HepG2 (cell line): ENCODE results near the gene IQGAP2. TPM values are rescaled to one million over a fixed set of nuclear protein-coding genes. Genes with fewer than 3 reads are reported as not detected.

Experiments
- DPF2 ChIP-seq: sonication (generic); formaldehyde crosslinking; IDR thresholded peaks from 2 replicates; pipeline ENCODE4 v1.4.0; 2020; ENCODE audit warnings: mild to moderate bottlenecking, low read depth, missing genetic modification reagents, borderline replicate concordance
- ELK4 ChIP-seq: sonication (generic); formaldehyde crosslinking; IDR thresholded peaks from 2 replicates; pipeline ENCODE4 v1.9.0; 2021; ENCODE audit warnings: missing genetic modification reagents, borderline replicate concordance
- FUBP1 ChIP-seq: sonication (generic); formaldehyde crosslinking; IDR thresholded peaks from 2 replicates; pipeline ENCODE4 v1.5.1; 2020; ENCODE audit warnings: missing genetic modification reagents, mild to moderate bottlenecking, borderline replicate concordance
- HNF4G ChIP-seq, 2 experiments: sonication (generic) in 1 of 2; formaldehyde crosslinking in 1 of 2; IDR thresholded peaks; 2 replicates each; pipeline versions ENCODE4 v1.4.0 to v1.6.1; 2011 to 2020; ENCODE audit warnings: borderline replicate concordance in 2 of 2, low read depth in 2 of 2, mild to moderate bottlenecking in 2 of 2, low read length in 1 of 2, missing genetic modification reagents in 1 of 2, moderate library complexity in 1 of 2
- IRF9 ChIP-seq: sonication (generic); formaldehyde crosslinking; IDR thresholded peaks from 2 replicates; pipeline ENCODE4 v1.8.0; 2022; ENCODE audit warnings: missing genetic modification reagents, mild to moderate bottlenecking, borderline replicate concordance
- RELA ChIP-seq: sonication (generic); formaldehyde crosslinking; IDR thresholded peaks from 2 replicates; pipeline ENCODE4 v1.4.0; 2020; ENCODE audit warnings: missing genetic modification reagents
- SMYD3 ChIP-seq: sonication (generic); formaldehyde crosslinking; IDR thresholded peaks from 2 replicates; pipeline ENCODE4 v1.8.1; 2023; ENCODE audit warnings: mild to moderate bottlenecking, missing genetic modification reagents
- TIGD3 ChIP-seq: sonication (generic); formaldehyde crosslinking; IDR thresholded peaks from 2 replicates; pipeline ENCODE4 v1.5.1; 2020; ENCODE audit warnings: mild to moderate bottlenecking, missing genetic modification reagents, borderline replicate concordance
- ZBTB33 ChIP-seq: sonication (generic); formaldehyde crosslinking; IDR thresholded peaks from 2 replicates; pipeline ENCODE4 v1.4.0; 2020; ENCODE audit warnings: missing genetic modification reagents
- ZBTB7A ChIP-seq: sonication (generic); formaldehyde crosslinking; IDR thresholded peaks from 2 replicates; pipeline ENCODE4 v1.8.0; 2022; ENCODE audit warnings: mild to moderate bottlenecking, missing genetic modification reagents
- ZNF136 ChIP-seq: sonication (generic); formaldehyde crosslinking; IDR thresholded peaks from 2 replicates; pipeline ENCODE4 v1.8.1; 2022; ENCODE audit warnings: low read depth, mild to moderate bottlenecking, moderate library complexity, missing genetic modification reagents
- ZNF142 ChIP-seq: sonication (generic); formaldehyde crosslinking; IDR thresholded peaks from 2 replicates; pipeline ENCODE4 v1.4.0; 2020; ENCODE audit warnings: missing genetic modification reagents
- polyA plus RNA-seq, 8 experiments: library from polyadenylated mRNA; depleted of rRNA in 3 of 8; stranded (reverse) in 7 of 8; unstranded in 1 of 8; fragments of >200 nt; fragmentation: Illumina TruSeq in 4 of 8; extraction: Trizol in 4 of 8; gene quantifications; 2 replicates each; pipeline versions ENCODE4 v1.2.1 to v1.2.3, GENCODE V29; 2011 to 2016; ENCODE audit warnings: low read depth in 4 of 8, missing spikeins in 1 of 8, mixed read lengths in 1 of 8; ENCODE audit not compliant: insufficient read depth in 1 of 8
- total RNA-seq, 5 experiments: library from RNA; depleted of rRNA; stranded (reverse); fragments of >200 nt; fragmentation: Illumina TruSeq; extraction: Trizol; gene quantifications; 2 replicates each; pipeline ENCODE4 v1.2.3, GENCODE V29; 2016; ENCODE audit warnings: low read depth in 1 of 5

Gene IQGAP2
- total and polyA plus RNA-seq, 2 of the 13 experiments (the other 11 are each of a cell fraction or from before 2014, with no cell fraction given), result 35.2 to 83.3 TPM

- TF ChIP-seq IRF9 (CRISPR knock-in tag) (peak; percentile 82), FUBP1 (CRISPR knock-in tag) (no peak), ZBTB7A (CRISPR knock-in tag) (peak; percentile 86; the same call in 1 of the 2 replicates), ELK4 (CRISPR knock-in tag) (no peak), ZBTB33 (CRISPR knock-in tag) (no peak), TIGD3 (no peak), DPF2 (CRISPR knock-in tag) (0 out of 2 replicates have a peak, but pooled peaks have one; percentile 20), HNF4G (IDR thresholded peaks at IDR 0.05; ENCODE audit: borderline replicate concordance, low read depth, low read length) (0 out of 2 replicates have a peak, but pooled peaks have one; percentile 21), HNF4G (CRISPR knock-in tag; IDR thresholded peaks at IDR 0.05; ENCODE audit: borderline replicate concordance, low read depth) (no peak), ZNF142 (CRISPR knock-in tag) (peak; percentile 78), ZNF136 (CRISPR knock-in tag) (0 out of 2 replicates have a peak, but pooled peaks have one; percentile 1), SMYD3 (CRISPR knock-in tag) (0 out of 2 replicates have a peak, but pooled peaks have one; percentile 16), RELA (CRISPR knock-in tag) (no peak)
Observed at GRCh38 chr5:76715736-76716455, 312.8 kb downstream of the IQGAP2 start, which contains the start of gene F2R (continued).
